ENCODE results near the gene GEN1. TPM values are rescaled to one million over a fixed set of nuclear protein-coding genes. Genes with fewer than 3 reads are reported as not detected.

Gene GEN1
- total and polyA plus RNA-seq, 10 of the 15 experiments (the other 5 are each of a cell fraction or from before 2014, with no cell fraction given) = 6.0 to 49.6 (median 36.0) TPM

DNA sequence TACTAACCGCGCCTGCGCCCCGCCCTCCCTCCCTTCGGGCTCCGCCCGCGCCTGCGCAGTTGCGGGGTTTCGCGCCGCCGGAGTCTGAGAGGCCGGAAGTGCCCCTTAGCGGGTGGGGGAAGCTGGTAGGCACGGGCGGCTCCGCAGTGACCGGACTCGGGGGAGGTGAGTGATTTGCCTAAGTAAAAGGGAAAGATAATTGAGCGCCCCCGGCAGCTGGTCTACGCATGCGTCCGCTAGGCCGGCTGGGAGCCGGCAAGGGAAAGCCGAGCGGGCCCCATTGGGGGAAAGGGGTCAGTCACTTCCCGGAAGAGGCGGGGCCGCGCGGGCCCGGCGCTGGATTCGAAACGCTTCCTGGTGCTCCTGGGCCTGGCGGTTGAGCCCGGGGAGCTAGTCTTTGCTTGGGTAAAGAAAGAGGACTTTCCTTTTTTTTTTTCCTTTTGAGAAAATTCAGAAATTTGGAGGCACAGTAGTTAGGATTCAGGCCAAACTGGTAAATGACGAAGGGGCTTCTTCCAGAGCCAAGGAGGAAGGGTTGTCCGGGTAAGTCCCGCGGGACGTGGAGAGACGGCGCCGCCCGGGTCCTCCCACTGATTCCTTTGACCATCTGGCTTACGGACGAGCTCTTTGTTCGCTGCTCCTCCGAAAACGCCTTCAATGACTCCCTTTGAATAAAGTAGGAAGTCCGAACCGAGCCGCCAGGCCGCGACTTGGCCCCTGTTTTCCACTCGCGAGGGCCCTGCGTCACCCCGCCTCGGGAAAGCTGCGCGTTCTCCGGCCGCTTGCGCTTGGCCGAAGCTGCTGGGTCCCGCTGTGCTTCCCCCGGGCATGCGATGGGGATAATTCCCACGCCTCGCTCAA is at the start of gene GEN1, which contains the start of gene SMC6 (continued):
- TF ChIP-seq NFYA (IDR thresholded peaks at IDR 0.05; ENCODE audit: borderline replicate concordance, low read depth, low read length) = no peak
- TF ChIP-seq NR2F1 (conservative IDR thresholded peaks at IDR 0.05) = 0 out of 2 replicates have a peak, but pooled peaks have one; percentile 28
- TF ChIP-seq GATAD2B (conservative IDR thresholded peaks at IDR 0.05; ENCODE audit: low read depth) = no peak
- TF ChIP-seq RELA (IDR thresholded peaks at IDR 0.05; ENCODE audit: borderline replicate concordance, partially characterized antibody) = peak; percentile 45
- peak; percentile 57 for TF ChIP-seq HCFC1 (IDR thresholded peaks at IDR 0.05; ENCODE audit: low read length)
- peak; percentile 84 for TF ChIP-seq MXI1 (IDR thresholded peaks at IDR 0.05; ENCODE audit: low read depth, low read length)
- no peak for TF ChIP-seq NR2C1 (IDR thresholded peaks at IDR 0.05)
- TF ChIP-seq EP300 (IDR thresholded peaks at IDR 0.05; ENCODE audit: borderline replicate concordance in 1 of 2, control insufficient read depth in 1 of 2, low read depth in 2 of 2, low read length in 2 of 2) = no peak
- TF ChIP-seq, protein P1, sequence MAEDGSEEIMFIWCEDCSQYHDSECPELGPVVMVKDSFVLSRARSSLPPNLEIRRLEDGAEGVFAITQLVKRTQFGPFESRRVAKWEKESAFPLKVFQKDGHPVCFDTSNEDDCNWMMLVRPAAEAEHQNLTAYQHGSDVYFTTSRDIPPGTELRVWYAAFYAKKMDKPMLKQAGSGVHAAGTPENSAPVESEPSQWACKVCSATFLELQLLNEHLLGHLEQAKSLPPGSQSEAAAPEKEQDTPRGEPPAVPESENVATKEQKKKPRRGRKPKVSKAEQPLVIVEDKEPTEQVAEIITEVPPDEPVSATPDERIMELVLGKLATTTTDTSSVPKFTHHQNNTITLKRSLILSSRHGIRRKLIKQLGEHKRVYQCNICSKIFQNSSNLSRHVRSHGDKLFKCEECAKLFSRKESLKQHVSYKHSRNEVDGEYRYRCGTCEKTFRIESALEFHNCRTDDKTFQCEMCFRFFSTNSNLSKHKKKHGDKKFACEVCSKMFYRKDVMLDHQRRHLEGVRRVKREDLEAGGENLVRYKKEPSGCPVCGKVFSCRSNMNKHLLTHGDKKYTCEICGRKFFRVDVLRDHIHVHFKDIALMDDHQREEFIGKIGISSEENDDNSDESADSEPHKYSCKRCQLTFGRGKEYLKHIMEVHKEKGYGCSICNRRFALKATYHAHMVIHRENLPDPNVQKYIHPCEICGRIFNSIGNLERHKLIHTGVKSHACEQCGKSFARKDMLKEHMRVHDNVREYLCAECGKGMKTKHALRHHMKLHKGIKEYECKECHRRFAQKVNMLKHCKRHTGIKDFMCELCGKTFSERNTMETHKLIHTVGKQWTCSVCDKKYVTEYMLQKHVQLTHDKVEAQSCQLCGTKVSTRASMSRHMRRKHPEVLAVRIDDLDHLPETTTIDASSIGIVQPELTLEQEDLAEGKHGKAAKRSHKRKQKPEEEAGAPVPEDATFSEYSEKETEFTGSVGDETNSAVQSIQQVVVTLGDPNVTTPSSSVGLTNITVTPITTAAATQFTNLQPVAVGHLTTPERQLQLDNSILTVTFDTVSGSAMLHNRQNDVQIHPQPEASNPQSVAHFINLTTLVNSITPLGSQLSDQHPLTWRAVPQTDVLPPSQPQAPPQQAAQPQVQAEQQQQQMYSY (CRISPR knock-in tag; IDR thresholded peaks at IDR 0.05) = no peak
- no peak for TF ChIP-seq RAD21 (IDR thresholded peaks at IDR 0.05; ENCODE audit: insufficient read depth, low read depth, low read length)
- TF ChIP-seq CREM (IDR thresholded peaks at IDR 0.05; ENCODE audit: low read depth) = no peak
- TF ChIP-seq SIN3A (IDR thresholded peaks at IDR 0.05; ENCODE audit: low read depth, low read length) = peak; percentile 99
- TF ChIP-seq SMAD1 (IDR thresholded peaks at IDR 0.05; ENCODE audit: low read depth, partially characterized antibody) = no peak
- no peak for TF ChIP-seq KAT2A (conservative IDR thresholded peaks at IDR 0.05; ENCODE audit: control insufficient read depth, low read depth, low read length)
- TF ChIP-seq SP1 (IDR thresholded peaks at IDR 0.05; ENCODE audit: low read depth, low read length) = no peak
- TF ChIP-seq BRCA1 (IDR thresholded peaks at IDR 0.05; ENCODE audit: low read depth, low read length) = no peak
- TF ChIP-seq, protein P2, sequence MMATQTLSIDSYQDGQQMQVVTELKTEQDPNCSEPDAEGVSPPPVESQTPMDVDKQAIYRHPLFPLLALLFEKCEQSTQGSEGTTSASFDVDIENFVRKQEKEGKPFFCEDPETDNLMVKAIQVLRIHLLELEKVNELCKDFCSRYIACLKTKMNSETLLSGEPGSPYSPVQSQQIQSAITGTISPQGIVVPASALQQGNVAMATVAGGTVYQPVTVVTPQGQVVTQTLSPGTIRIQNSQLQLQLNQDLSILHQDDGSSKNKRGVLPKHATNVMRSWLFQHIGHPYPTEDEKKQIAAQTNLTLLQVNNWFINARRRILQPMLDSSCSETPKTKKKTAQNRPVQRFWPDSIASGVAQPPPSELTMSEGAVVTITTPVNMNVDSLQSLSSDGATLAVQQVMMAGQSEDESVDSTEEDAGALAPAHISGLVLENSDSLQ (IDR thresholded peaks at IDR 0.05) = peak; percentile 69
- TF ChIP-seq STAT1 (conservative IDR thresholded peaks at IDR 0.05) = no peak
- peak; percentile 80; the same call in 1 of the 2 replicates for TF ChIP-seq IKZF1 (conservative IDR thresholded peaks at IDR 0.05)
- TF ChIP-seq, protein P3, sequence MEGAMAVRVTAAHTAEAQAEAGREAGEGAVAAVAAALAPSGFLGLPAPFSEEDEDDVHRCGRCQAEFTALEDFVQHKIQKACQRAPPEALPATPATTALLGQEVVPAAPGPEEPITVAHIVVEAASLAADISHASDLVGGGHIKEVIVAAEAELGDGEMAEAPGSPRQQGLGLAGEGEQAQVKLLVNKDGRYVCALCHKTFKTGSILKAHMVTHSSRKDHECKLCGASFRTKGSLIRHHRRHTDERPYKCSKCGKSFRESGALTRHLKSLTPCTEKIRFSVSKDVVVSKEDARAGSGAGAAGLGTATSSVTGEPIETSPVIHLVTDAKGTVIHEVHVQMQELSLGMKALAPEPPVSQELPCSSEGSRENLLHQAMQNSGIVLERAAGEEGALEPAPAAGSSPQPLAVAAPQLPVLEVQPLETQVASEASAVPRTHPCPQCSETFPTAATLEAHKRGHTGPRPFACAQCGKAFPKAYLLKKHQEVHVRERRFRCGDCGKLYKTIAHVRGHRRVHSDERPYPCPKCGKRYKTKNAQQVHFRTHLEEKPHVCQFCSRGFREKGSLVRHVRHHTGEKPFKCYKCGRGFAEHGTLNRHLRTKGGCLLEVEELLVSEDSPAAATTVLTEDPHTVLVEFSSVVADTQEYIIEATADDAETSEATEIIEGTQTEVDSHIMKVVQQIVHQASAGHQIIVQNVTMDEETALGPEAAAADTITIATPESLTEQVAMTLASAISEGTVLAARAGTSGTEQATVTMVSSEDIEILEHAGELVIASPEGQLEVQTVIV (IDR thresholded peaks at IDR 0.05; ENCODE audit: borderline replicate concordance, partially characterized antibody) = peak; percentile 77
- peak; percentile 34; the same call in 1 of the 2 replicates for TF ChIP-seq ZNF207 (IDR thresholded peaks at IDR 0.05; ENCODE audit: borderline replicate concordance)
